Kidney (tissue), 14 donors: ENCODE measurements around the gene POGLUT3. TPM values are rescaled to one million over a fixed set of nuclear protein-coding genes. Genes with fewer than 3 reads are reported as not detected.

Experiments used
- DNase-seq, 5 donors: peaks; one replicate each; pipeline ENCODE4 v3.0.0-alpha.2; 2013 to 2020
- FAIRE-seq: peaks from 2 replicates; lab custom pipeline; 2012; peaks lifted over from hg19 to GRCh38; lab: Jason Lieb, UNC
- H3K27ac ChIP-seq, 2 donors: one replicate each; pipeline ENCODE4 v1.7.0; 2013; ENCODE audit warnings: low read depth in 2 of 2, low read length in 2 of 2, inconsistent platforms in 1 of 2
- H3K27me3 ChIP-seq: one replicate; pipeline ENCODE4 v1.7.1; 2013; ENCODE audit warnings: low read length, inconsistent platforms; ENCODE audit not compliant: control insufficient read depth, insufficient read depth
- H3K36me3 ChIP-seq, 3 donors: one replicate each; pipeline versions ENCODE4 v1.7.0 to v1.7.1; 2013; ENCODE audit warnings: low read length in 3 of 3, control low read depth in 1 of 3, inconsistent platforms in 1 of 3; ENCODE audit not compliant: insufficient read depth in 3 of 3, control insufficient read depth in 2 of 3
- H3K4me1 ChIP-seq, 3 donors: one replicate each; pipeline versions ENCODE4 v1.7.0 to v1.7.1; 2013; ENCODE audit warnings: low read length in 3 of 3, inconsistent platforms in 1 of 3, low read depth in 1 of 3; ENCODE audit not compliant: control insufficient read depth in 2 of 3, insufficient read depth in 2 of 3
- H3K4me3 ChIP-seq, 3 donors: one replicate each; pipeline versions ENCODE4 v1.7.0 to v1.8.1; 2013; ENCODE audit warnings: low read length in 3 of 3, control low read depth in 1 of 3, inconsistent platforms in 1 of 3
- H3K9ac ChIP-seq, 3 donors: one replicate each; pipeline versions ENCODE4 v1.7.0 to v1.7.1; 2013; ENCODE audit warnings: low read length in 3 of 3, control low read depth in 1 of 3, inconsistent platforms in 1 of 3
- H3K9me3 ChIP-seq, 3 donors: one replicate each; pipeline versions ENCODE4 v1.7.0 to v1.7.1; 2013; ENCODE audit warnings: low read length in 3 of 3, control low read depth in 1 of 3, inconsistent platforms in 1 of 3; ENCODE audit not compliant: control insufficient read depth in 2 of 3, insufficient read depth in 1 of 3
- CTCF ChIP-seq: IDR thresholded peaks from 3 replicates; pipeline ENCODE4 v1.5.1; 2012; ENCODE audit warnings: mild to moderate bottlenecking, moderate library complexity, borderline replicate concordance; ENCODE audit not compliant: insufficient read depth; ENCODE audit errors: extremely low read depth
- intact Hi-C: fragments of 100-400 bp; cut with DNase I; formaldehyde crosslinking; loops from one replicate; pipeline ENCODE4 v1.11.1; 2022
- polyA plus RNA-seq: library from polyadenylated mRNA; stranded (reverse); fragments of 350-450 nt; fragmentation: Illumina TruSeq; extraction: RNeasy Lipid Tissue Mini Kit (QIAGEN cat#74804); gene quantifications from one replicate; pipeline ENCODE4 v1.2.3, GENCODE V29; 2014; ENCODE audit warnings: low read depth, low replicate concordance; ENCODE audit not compliant: insufficient read depth
- total RNA-seq: library from RNA; stranded (reverse); fragmentation: NEBNext Ultra II Directional; extraction: Animal tissue kit (Norgen Biotek cat#: 25700); gene quantifications from one replicate; pipeline ENCODE4 v1.2.1, GENCODE V29; 2021
- donor health status: control.
- donor health status: control.
- donor health status: control.
- donor health status: control.
- donor health status: control.
- donor health status: DM: yes; HTN: yes; CAD: no.
- donor health status: Normal renal cell carcinoma (clear cell type).

POGLUT3 gene
- total and polyA plus RNA-seq, 2 donors from 2014 or later = 13.6 to 22.0 TPM

- DNase-seq = peak in 1 of 5 donors; percentile 37
- Histone ChIP-seq H3K4me1 (peaks cover 0 to 5% (median 4%) of the 10 kb centered on the region in 3 donors), H3K4me3 (no peak overlapping the region), H3K27ac (no peak overlapping the region), H3K9me3 (no peaks in the 10 kb centered on the region), H3K27me3 (no peaks in the 10 kb centered on the region), H3K9ac (no peak overlapping the region), H3K36me3 (no peaks in the 10 kb centered on the region)
- no peak for TF ChIP-seq CTCF
- intact Hi-C loops = no loop called here
- FAIRE-seq = no peak
These were observed 43.3 kb upstream of the POGLUT3 start for GRCh38 chr11:108541531-108541930.

- no peaks in the 10 kb centered on the region for H3K27me3 ChIP-seq
- H3K4me3 ChIP-seq = peak overlapping the region in 1 of 3 donors; percentile 44
- intact Hi-C loops = no loop called here
- FAIRE-seq = no peak
- H3K9me3 ChIP-seq = no peaks in the 10 kb centered on the region
- H3K27ac ChIP-seq = peak overlapping the region in 1 of 2 donors; percentile 65
- peaks cover 0 to 5% (median 4%) of the 10 kb centered on the region in 3 donors for H3K4me1 ChIP-seq
- no peak for TF ChIP-seq CTCF
- H3K9ac ChIP-seq = no peak overlapping the region
- H3K36me3 ChIP-seq = no peaks in the 10 kb centered on the region
- no peak for DNase-seq
These were observed 40.3 kb upstream of the POGLUT3 start for GRCh38 chr11:108538502-108538901.

GRCh38 chr11:108538022-108538424, 39.8 kb upstream of the POGLUT3 start:
- no peak for TF ChIP-seq CTCF
- Histone ChIP-seq H3K27ac (peak overlapping the region in 1 of 2 donors; percentile 65), H3K9ac (peak overlapping the region in 1 of 3 donors; percentile 55), H3K9me3 (no peaks in the 10 kb centered on the region), H3K27me3 (no peaks in the 10 kb centered on the region), H3K36me3 (no peaks in the 10 kb centered on the region), H3K4me1 (peaks cover 0 to 5% (median 4%) of the 10 kb centered on the region in 3 donors), H3K4me3 (peak overlapping the region in 2 of 3 donors; percentile 6 to 44)
- DNase-seq (peak in 4 of 5 donors; percentile 21 to 75 (median 62)), FAIRE-seq (no peak)
- intact Hi-C loops = no loop called here

GRCh38 chr11:108536783-108537182, 38.6 kb upstream of the POGLUT3 start:
- Histone ChIP-seq H3K27ac (no peak overlapping the region), H3K4me3 (no peak overlapping the region), H3K9me3 (no peaks in the 10 kb centered on the region), H3K27me3 (no peaks in the 10 kb centered on the region), H3K4me1 (peaks cover 0 to 5% (median 4%) of the 10 kb centered on the region in 3 donors), H3K9ac (no peak overlapping the region), H3K36me3 (no peaks in the 10 kb centered on the region)
- no peak for TF ChIP-seq CTCF
- DNase-seq (no peak), FAIRE-seq (no peak)
- intact Hi-C loops = no loop called here
